HepG2 (cell line): ENCODE results near the gene RAB3GAP1. TPM values are rescaled to one million over a fixed set of nuclear protein-coding genes. Genes with fewer than 3 reads are reported as not detected.
A peak's percentile ranks its signal among the peaks of the same experiment; 100 is the strongest.

Source experiments
- ARID3A ChIP-seq: IDR thresholded peaks from 2 replicates; pipeline ENCODE4 v1.6.1; 2012; ENCODE audit warnings: low read depth, low read length, improper control_type of control experiment
- CBX1 ChIP-seq: IDR thresholded peaks from one replicate; pipeline ENCODE4 v1.6.1; 2016; ENCODE audit warnings: antibody characterized with exemption, low read depth
- CREBL2 ChIP-seq: sonication (generic); formaldehyde crosslinking; IDR thresholded peaks from 2 replicates; pipeline ENCODE4 v1.8.1; 2023; ENCODE audit warnings: missing genetic modification reagents, mild to moderate bottlenecking, borderline replicate concordance
- ELK4 ChIP-seq: sonication (generic); formaldehyde crosslinking; IDR thresholded peaks from 2 replicates; pipeline ENCODE4 v1.9.0; 2021; ENCODE audit warnings: missing genetic modification reagents, borderline replicate concordance
- GPN1 ChIP-seq: sonication (generic); formaldehyde crosslinking; IDR thresholded peaks from 2 replicates; pipeline ENCODE4 v1.5.1; 2020; ENCODE audit warnings: missing genetic modification reagents, borderline replicate concordance
- JUND ChIP-seq: sonication (generic); formaldehyde crosslinking; IDR thresholded peaks from 2 replicates; pipeline ENCODE4 v1.8.0; 2022; ENCODE audit warnings: mild to moderate bottlenecking, missing genetic modification reagents
- LCORL ChIP-seq, 2 experiments: fragments of 450-650 bp in 1 of 2; sonication (generic) in 1 of 2; formaldehyde crosslinking in 1 of 2; IDR thresholded peaks; 2 replicates each; pipeline versions ENCODE4 v1.5.0 to v1.6.1; 2017 to 2020; ENCODE audit warnings: antibody characterized with exemption in 1 of 2, missing genetic modification reagents in 1 of 2
- MATR3 ChIP-seq: sonication (generic); formaldehyde crosslinking; IDR thresholded peaks from 2 replicates; pipeline ENCODE4 v1.4.0; 2020; ENCODE audit warnings: missing genetic modification reagents
- NFE2L1 ChIP-seq: sonication (generic); formaldehyde crosslinking; IDR thresholded peaks from 2 replicates; pipeline ENCODE4 v1.4.0; 2020; ENCODE audit warnings: missing genetic modification reagents, mild to moderate bottlenecking, borderline replicate concordance
- PITX1 ChIP-seq: sonication (generic); formaldehyde crosslinking; IDR thresholded peaks from 2 replicates; pipeline ENCODE4 v1.5.1; 2020; ENCODE audit warnings: mild to moderate bottlenecking, missing genetic modification reagents
- RBFOX2 ChIP-seq: fragments of 200-400 bp; formaldehyde crosslinking; IDR thresholded peaks from 2 replicates; pipeline ENCODE4 v1.6.1; 2017; ENCODE audit warnings: low read depth, mild to moderate bottlenecking, low read length
- SMAD9 ChIP-seq: sonication (generic); formaldehyde crosslinking; IDR thresholded peaks from 2 replicates; pipeline ENCODE4 v1.5.1; 2020; ENCODE audit warnings: mild to moderate bottlenecking, missing genetic modification reagents
- SMARCC2 ChIP-seq: fragments of 450-650 bp; IDR thresholded peaks from 2 replicates; pipeline ENCODE4 v1.6.1; 2017; ENCODE audit warnings: antibody characterized with exemption, mild to moderate bottlenecking
- SOX13 ChIP-seq, 3 experiments: fragments of 450-650 bp in 1 of 3; sonication (generic) in 1 of 3; formaldehyde crosslinking in 1 of 3; IDR thresholded peaks in 2 of 3; conservative IDR thresholded peaks in 1 of 3; 2 replicates each; pipeline versions ENCODE4 v1.5.0 to v1.6.1; 2016 to 2020; ENCODE audit warnings: antibody characterized with exemption in 1 of 3, mild to moderate bottlenecking in 1 of 3, missing compliant biosample characterization in 1 of 3, missing genetic modification reagents in 1 of 3, moderate library complexity in 1 of 3
- SOX5 ChIP-seq: IDR thresholded peaks from 2 replicates; pipeline ENCODE4 v1.6.1; 2016; ENCODE audit warnings: borderline replicate concordance
- STAT5B ChIP-seq: sonication (generic); formaldehyde crosslinking; IDR thresholded peaks from 2 replicates; pipeline ENCODE4 v1.4.0; 2020; ENCODE audit warnings: missing genetic modification reagents
- ZC3H13 ChIP-seq: sonication (generic); formaldehyde crosslinking; IDR thresholded peaks from 2 replicates; pipeline ENCODE4 v1.8.1; 2023; ENCODE audit warnings: mild to moderate bottlenecking, missing genetic modification reagents, moderate library complexity
- ZNF138 ChIP-seq: sonication (generic); formaldehyde crosslinking; IDR thresholded peaks from 2 replicates; pipeline ENCODE4 v1.5.0; 2020; ENCODE audit warnings: mild to moderate bottlenecking, low read depth, missing genetic modification reagents
- ZNF343 ChIP-seq: sonication (generic); formaldehyde crosslinking; IDR thresholded peaks from 2 replicates; pipeline ENCODE4 v1.4.0; 2020; ENCODE audit warnings: mild to moderate bottlenecking, missing genetic modification reagents
- ZNF350 ChIP-seq: sonication (generic); formaldehyde crosslinking; IDR thresholded peaks from 2 replicates; pipeline ENCODE4 v1.4.0; 2020; ENCODE audit warnings: mild to moderate bottlenecking, low read depth, missing genetic modification reagents, borderline replicate concordance
- ZNF530 ChIP-seq: sonication (generic); formaldehyde crosslinking; IDR thresholded peaks from 2 replicates; pipeline ENCODE4 v1.5.0; 2020; ENCODE audit warnings: low read depth, mild to moderate bottlenecking, missing genetic modification reagents
- ZNF564 ChIP-seq: sonication (generic); formaldehyde crosslinking; IDR thresholded peaks from 2 replicates; pipeline ENCODE4 v1.8.1; 2023; ENCODE audit warnings: mild to moderate bottlenecking, missing genetic modification reagents
- ZSCAN30 ChIP-seq: sonication (generic); formaldehyde crosslinking; IDR thresholded peaks from 2 replicates; pipeline ENCODE4 v1.5.0; 2020; ENCODE audit warnings: mild to moderate bottlenecking, missing genetic modification reagents
- ZXDC ChIP-seq: sonication (generic); formaldehyde crosslinking; IDR thresholded peaks from 2 replicates; pipeline ENCODE4 v1.5.0; 2020; ENCODE audit warnings: mild to moderate bottlenecking, missing genetic modification reagents
- polyA plus RNA-seq, 8 experiments: library from polyadenylated mRNA; depleted of rRNA in 3 of 8; stranded (reverse) in 7 of 8; unstranded in 1 of 8; fragments of >200 nt; fragmentation: Illumina TruSeq in 4 of 8; extraction: Trizol in 4 of 8; gene quantifications; 2 replicates each; pipeline versions ENCODE4 v1.2.1 to v1.2.3, GENCODE V29; 2011 to 2016; ENCODE audit warnings: low read depth in 4 of 8, missing spikeins in 1 of 8, mixed read lengths in 1 of 8; ENCODE audit not compliant: insufficient read depth in 1 of 8
- total RNA-seq, 5 experiments: library from RNA; depleted of rRNA; stranded (reverse); fragments of >200 nt; fragmentation: Illumina TruSeq; extraction: Trizol; gene quantifications; 2 replicates each; pipeline ENCODE4 v1.2.3, GENCODE V29; 2016; ENCODE audit warnings: low read depth in 1 of 5

The RAB3GAP1 gene
- total and polyA plus RNA-seq, 2 of the 13 experiments (the other 11 are each of a cell fraction or from before 2014, with no cell fraction given), result 15.2 to 48.8 TPM

GRCh38 chr2:135052042-135052876, at the start of gene RAB3GAP1 (continued):
- TF ChIP-seq ARID3A, result no peak
- TF ChIP-seq CREBL2 (CRISPR knock-in tag), result peak; percentile 88; the same call in 1 of the 2 replicates
- TF ChIP-seq RBFOX2, result peak; percentile 71
- TF ChIP-seq ZNF564 (CRISPR knock-in tag), result 0 out of 2 replicates have a peak, but pooled peaks have one; percentile 34
- TF ChIP-seq ZC3H13 (CRISPR knock-in tag), result no peak
- TF ChIP-seq STAT5B (CRISPR knock-in tag), result no peak
- peak; percentile 81 for TF ChIP-seq ZNF350 (CRISPR knock-in tag)
- peak; percentile 65; the same call in 1 of the 2 replicates for TF ChIP-seq ZNF343 (CRISPR knock-in tag)
- no peak for TF ChIP-seq SMAD9 (CRISPR knock-in tag)
- TF ChIP-seq MATR3 (CRISPR knock-in tag), result no peak
- no peak for TF ChIP-seq JUND (CRISPR knock-in tag)
- TF ChIP-seq CBX1, result peak; percentile 68
- no peak for TF ChIP-seq ZSCAN30 (CRISPR knock-in tag)
- TF ChIP-seq GPN1 (CRISPR knock-in tag), result no peak
- no peak for TF ChIP-seq ELK4 (CRISPR knock-in tag)
- TF ChIP-seq SOX13 (IDR thresholded peaks at IDR 0.05), result no peak
- no peak; a peak in 1 of 4 replicates for TF ChIP-seq SOX13 (CRISPR knock-in tag; conservative IDR thresholded peaks at IDR 0.05 in 1 of 2, IDR thresholded peaks at IDR 0.05 in 1 of 2)
- no peak for TF ChIP-seq ZNF530 (CRISPR knock-in tag)
- no peak for TF ChIP-seq ZXDC (CRISPR knock-in tag)
- TF ChIP-seq PITX1 (CRISPR knock-in tag), result peak; percentile 78
- no peak for TF ChIP-seq SMARCC2
- 0 out of 2 replicates have a peak, but pooled peaks have one; percentile 17 for TF ChIP-seq LCORL (IDR thresholded peaks at IDR 0.05)
- peak; percentile 73; the same call in 1 of the 2 replicates for TF ChIP-seq LCORL (CRISPR knock-in tag; IDR thresholded peaks at IDR 0.05)
- TF ChIP-seq SOX5 (CRISPR knock-in tag), result peak; percentile 45; the same call in 1 of the 2 replicates
- TF ChIP-seq ZNF138 (CRISPR knock-in tag), result no peak
- peak; percentile 55; the same call in 1 of the 2 replicates for TF ChIP-seq NFE2L1
